RPMI8226 (cell line): Measurements from ENCODE around the gene LAMTOR2.
"Not testable (repeated sequence)": the region's sequence is repeated elsewhere in the genome, so short reads cannot be mapped to it uniquely, and the experiment has no call there.

ENCODE experiments used
- DNase-seq: peaks from one replicate; pipeline ENCODE4 v3.0.0-alpha.2; 2015

Gene LAMTOR2

GRCh38 chr1:156054500-156055280, at the start of gene LAMTOR2:
LAMTOR2 (plus strand) TSS chr1:156054782; CDS start chr1:156054890, 108 bp downstream.
- peak; percentile 99 for DNase-seq

- DNase-seq = no peak
Measured at GRCh38 chr1:156004843-156005584, 49.6 kb upstream of the LAMTOR2 start.

- DNase-seq = no peak
Measured at GRCh38 chr1:156006666-156007376, 47.8 kb upstream of the LAMTOR2 start.

GRCh38 chr1:156009404-156009803, 45.2 kb upstream of the LAMTOR2 start:
- DNase-seq = no peak

- no peak for DNase-seq
Measured at GRCh38 chr1:156012051-156012817, 42.3 kb upstream of the LAMTOR2 start.

GRCh38 chr1:156014829-156015228, 39.8 kb upstream of the LAMTOR2 start:
- no peak for DNase-seq

GRCh38 chr1:156019946-156020292, 34.7 kb upstream of the LAMTOR2 start:
- no peak for DNase-seq

- peak; percentile 95 for DNase-seq
Measured at GRCh38 chr1:156020293-156021092, 34.1 kb upstream of the LAMTOR2 start, which contains the start of gene SSR2. SSR2 (minus strand) TSS chr1:156020951; CDS start chr1:156020167, 784 bp downstream.

GRCh38 chr1:156021093-156021428, 33.5 kb upstream of the LAMTOR2 start:
- no peak for DNase-seq

GRCh38 chr1:156021954-156022353, 32.6 kb upstream of the LAMTOR2 start:
- DNase-seq = no peak

- DNase-seq = no peak
Measured at GRCh38 chr1:156024801-156025200, 29.8 kb upstream of the LAMTOR2 start.

GRCh38 chr1:156025876-156026275, 28.7 kb upstream of the LAMTOR2 start:
- DNase-seq = peak; percentile 65

- no peak for DNase-seq
Measured at GRCh38 chr1:156026588-156026987, 28.0 kb upstream of the LAMTOR2 start.

GRCh38 chr1:156033011-156033410, 21.6 kb upstream of the LAMTOR2 start:
- no peak for DNase-seq

- DNase-seq = not testable (repeated sequence)
Measured at GRCh38 chr1:156034991-156035390, 19.6 kb upstream of the LAMTOR2 start.

GRCh38 chr1:156042828-156043227, 11.8 kb upstream of the LAMTOR2 start:
- DNase-seq = no peak

GRCh38 chr1:156045076-156045475, 9.5 kb upstream of the LAMTOR2 start:
- no peak for DNase-seq

- no peak for DNase-seq
Measured at GRCh38 chr1:156048663-156049258, 5.8 kb upstream of the LAMTOR2 start.

GRCh38 chr1:156050376-156050775, 4.2 kb upstream of the LAMTOR2 start:
- no peak for DNase-seq

GRCh38 chr1:156051011-156051725, 3.4 kb upstream of the LAMTOR2 start:
- no peak for DNase-seq
